NK-92 treated with Interleukin-12 subunit alpha and Interleukin-12 subunit beta, amount 100 ng/mL, for 24 hours (cell line): ENCODE measurements around the gene MS4A1.
"Not testable (repeated sequence)": the region's sequence is repeated elsewhere in the genome, so short reads cannot be mapped to it uniquely, and the experiment has no call there.

Experiments
- DNase-seq: peaks from one replicate; lab custom pipeline; 2025; lab: John Stamatoyannopoulos, UW

The MS4A1 gene

GRCh38 chr11:60504219-60504905 lies 48.7 kb downstream of the MS4A1 start:
- no peak for DNase-seq

GRCh38 chr11:60509609-60510008 lies 54.0 kb downstream of the MS4A1 start:
- not testable (repeated sequence) for DNase-seq

- DNase-seq, result not testable (repeated sequence)
Observed at GRCh38 chr11:60510209-60510608, 54.6 kb downstream of the MS4A1 start.

GRCh38 chr11:60511393-60511792 lies 55.7 kb downstream of the MS4A1 start:
- no peak for DNase-seq

- no peak for DNase-seq
Observed at GRCh38 chr11:60512651-60513225, 57.1 kb downstream of the MS4A1 start.

- DNase-seq, result no peak
Observed at GRCh38 chr11:60513496-60514460, 58.1 kb downstream of the MS4A1 start.

GRCh38 chr11:60515144-60515855 lies 59.7 kb downstream of the MS4A1 start, which contains the start of gene MS4A13:
MS4A13 (plus strand) TSS chr11:60515392; CDS start chr11:60518084, 2,692 bp downstream.
- no peak for DNase-seq
